ENCODE data around the gene IP6K3.

IP6K3 gene

GRCh38 chr6:33777398-33778388 is 31.0 kb upstream of the IP6K3 start:
- no peak for DNase-seq

GRCh38 chr6:33776764-33777163 is 30.1 kb upstream of the IP6K3 start:
- no peak for DNase-seq

GRCh38 chr6:33776186-33776585 is 29.5 kb upstream of the IP6K3 start:
- no peak for DNase-seq

GRCh38 chr6:33774774-33775173 is 28.1 kb upstream of the IP6K3 start:
- DNase-seq = no peak

GRCh38 chr6:33772902-33773472 is 26.3 kb upstream of the IP6K3 start:
- no peak for DNase-seq

- no peak for DNase-seq
Measured at GRCh38 chr6:33772082-33772830, 25.6 kb upstream of the IP6K3 start.

- DNase-seq = peak; percentile 41
Measured at GRCh38 chr6:33771146-33772081, 24.7 kb upstream of the IP6K3 start.

- DNase-seq = no peak
Measured at GRCh38 chr6:33770833-33771145, 24.1 kb upstream of the IP6K3 start.

- no peak for DNase-seq
Measured at GRCh38 chr6:33770124-33770832, 23.6 kb upstream of the IP6K3 start.

- DNase-seq = no peak
Measured at GRCh38 chr6:33769248-33769821, 22.6 kb upstream of the IP6K3 start.

- peak; percentile 17 for DNase-seq
Measured at GRCh38 chr6:33768644-33769120, 22.0 kb upstream of the IP6K3 start.

- no peak for DNase-seq
Measured at GRCh38 chr6:33766921-33767907, 20.5 kb upstream of the IP6K3 start.

GRCh38 chr6:33765368-33765767 is 18.7 kb upstream of the IP6K3 start:
- no peak for DNase-seq

- DNase-seq = no peak
Measured at GRCh38 chr6:33764036-33764435, 17.3 kb upstream of the IP6K3 start.

GRCh38 chr6:33763483-33763882 is 16.8 kb upstream of the IP6K3 start:
- DNase-seq = no peak

- DNase-seq = no peak
Measured at GRCh38 chr6:33762713-33763112, 16.0 kb upstream of the IP6K3 start.

- DNase-seq = no peak
Measured at GRCh38 chr6:33761922-33762629, 15.4 kb upstream of the IP6K3 start.

GRCh38 chr6:33761581-33761921 is 14.8 kb upstream of the IP6K3 start:
- no peak for DNase-seq

- no peak for DNase-seq
Measured at GRCh38 chr6:33759887-33760629, 13.4 kb upstream of the IP6K3 start.
